ENCODE data around the gene GIMAP7. TPM values are rescaled to one million over a fixed set of nuclear protein-coding genes. Genes with fewer than 3 reads are reported as not detected.

The GIMAP7 gene
- total RNA-seq (2021) (not detected in 2 replicates), Bru-seq, nascent RNA (not detected), BruChase-seq, experiment 1, labeled RNA remaining after a 2-hour chase (not detected), BruChase-seq, experiment 2, labeled RNA remaining after a 6-hour chase (not detected)
- long read RNA-seq: 0 reads

GRCh38 chr7:150514748-150515222 is at the start of gene GIMAP7:
Gene GIMAP7 (plus strand): TSS chr7:150514872. CDS start chr7:150519975, 5,103 bp downstream.
- POLR2A ChIA-PET (ENCODE audit: low non-redundant PET): no interaction called here
- no peak within 1 kb of the TSS for H3K4me3 ChIP-seq (ENCODE audit: low read depth, low read length, poor library complexity, severe bottlenecking)

GRCh38 chr7:150464962-150465361 is 49.7 kb upstream of the GIMAP7 start:
- DNase-seq (ENCODE audit: low spot score): no peak
- intact Hi-C loops (cut with micrococcal nuclease; ENCODE audit: unreplicated experiment): no loop called here
- H3K4me3 ChIP-seq (ENCODE audit: low read depth, low read length, poor library complexity, severe bottlenecking): no peak overlapping the region
- no peaks in the 10 kb centered on the region for H3K36me3 ChIP-seq (ENCODE audit: insufficient read depth, low read length, poor library complexity, severe bottlenecking)
- no TSS peak for BruUV-seq (replicated peaks)
- no peaks in the 10 kb centered on the region for H3K4me1 ChIP-seq (ENCODE audit: insufficient read depth, low read length, poor library complexity, severe bottlenecking)
- POLR2A ChIA-PET (ENCODE audit: low non-redundant PET): no interaction called here
- no peak overlapping the region for H3K27ac ChIP-seq (ENCODE audit: low read depth, low read length, poor library complexity, severe bottlenecking)
- no peak for TF ChIP-seq EZH2 (IDR thresholded peaks at IDR 0.05; ENCODE audit: borderline replicate concordance, low read depth, low read length, poor library complexity, severe bottlenecking)
- no peak for TF ChIP-seq CTCF (conservative IDR thresholded peaks at IDR 0.05; ENCODE audit: low read depth, low read length)
- CTCF ChIA-PET: no interaction called here
- no peaks in the 10 kb centered on the region for H3K27me3 ChIP-seq (replicated peaks; ENCODE audit: insufficient read depth, low read depth, low read length, poor library complexity)
- H3K9me3 ChIP-seq (ENCODE audit: low read depth, low read length, poor library complexity, severe bottlenecking): no peaks in the 10 kb centered on the region

More at GRCh38 chr7:150514748-150515222, at the start of gene GIMAP7:
- TF ChIP-seq CTCF (conservative IDR thresholded peaks at IDR 0.05; ENCODE audit: low read depth, low read length) (no peak), EZH2 (IDR thresholded peaks at IDR 0.05; ENCODE audit: borderline replicate concordance, low read depth, low read length, poor library complexity, severe bottlenecking) (no peak)
- Histone ChIP-seq H3K36me3 (ENCODE audit: insufficient read depth, low read length, poor library complexity, severe bottlenecking) (no peaks in the 10 kb centered on the region), H3K27ac (ENCODE audit: low read depth, low read length, poor library complexity, severe bottlenecking) (no peak within 1 kb of the TSS), H3K27me3 (replicated peaks; ENCODE audit: insufficient read depth, low read depth, low read length, poor library complexity) (peaks cover 6% of the 10 kb centered on the region), H3K4me1 (ENCODE audit: insufficient read depth, low read length, poor library complexity, severe bottlenecking) (no peaks in the 10 kb centered on the region), H3K9me3 (ENCODE audit: low read depth, low read length, poor library complexity, severe bottlenecking) (no peaks in the 10 kb centered on the region)
- CTCF ChIA-PET: no interaction called here
- no TSS peak for BruUV-seq (replicated peaks)
- no peak for DNase-seq (ENCODE audit: low spot score)
- intact Hi-C loops (cut with micrococcal nuclease; ENCODE audit: unreplicated experiment): no loop called here

GRCh38 chr7:150465414-150465813 is 49.3 kb upstream of the GIMAP7 start:
- Histone ChIP-seq H3K4me3 (ENCODE audit: low read depth, low read length, poor library complexity, severe bottlenecking) (no peak overlapping the region), H3K36me3 (ENCODE audit: insufficient read depth, low read length, poor library complexity, severe bottlenecking) (no peaks in the 10 kb centered on the region), H3K27ac (ENCODE audit: low read depth, low read length, poor library complexity, severe bottlenecking) (no peak overlapping the region), H3K4me1 (ENCODE audit: insufficient read depth, low read length, poor library complexity, severe bottlenecking) (no peaks in the 10 kb centered on the region), H3K9me3 (ENCODE audit: low read depth, low read length, poor library complexity, severe bottlenecking) (no peaks in the 10 kb centered on the region), H3K27me3 (replicated peaks; ENCODE audit: insufficient read depth, low read depth, low read length, poor library complexity) (no peaks in the 10 kb centered on the region)
- BruUV-seq (replicated peaks): no TSS peak
- TF ChIP-seq EZH2 (IDR thresholded peaks at IDR 0.05; ENCODE audit: borderline replicate concordance, low read depth, low read length, poor library complexity, severe bottlenecking) (no peak), CTCF (conservative IDR thresholded peaks at IDR 0.05; ENCODE audit: low read depth, low read length) (no peak)
- POLR2A ChIA-PET (ENCODE audit: low non-redundant PET): no interaction called here
- intact Hi-C loops (cut with micrococcal nuclease; ENCODE audit: unreplicated experiment): no loop called here
- DNase-seq (ENCODE audit: low spot score): no peak
- CTCF ChIA-PET: no interaction called here
